Activated T-cell treated with anti-CD3 and anti-CD28 coated beads, Interleukin-2, amount 50 U/mL, for 24 hours (primary cell): Measurements from ENCODE around the gene P2RX6.

Source experiments
- DNase-seq: peaks from one replicate; pipeline ENCODE4 v3.0.0-alpha.2; 2020
- H3K27ac Mint-ChIP-seq: 2 replicates; pipeline ENCODE4 v1.8.0; 2020; ENCODE audit warnings: mild to moderate bottlenecking, mixed read lengths
- H3K27me3 Mint-ChIP-seq: 2 replicates; pipeline ENCODE4 v1.8.0; 2020; ENCODE audit warnings: mixed read lengths
- H3K36me3 Mint-ChIP-seq: 2 replicates; pipeline ENCODE4 v1.8.0; 2020; ENCODE audit warnings: low read depth, mixed read lengths
- H3K4me1 Mint-ChIP-seq: 2 replicates; pipeline ENCODE4 v1.8.0; 2020; ENCODE audit warnings: low read depth, mixed read lengths
- H3K4me3 Mint-ChIP-seq: 2 replicates; pipeline ENCODE4 v1.8.0; 2020; ENCODE audit warnings: mild to moderate bottlenecking, moderate library complexity, mixed read lengths
- H3K9me3 Mint-ChIP-seq: 2 replicates; pipeline ENCODE4 v1.8.0; 2020; ENCODE audit warnings: mixed read lengths

The P2RX6 gene

DNA sequence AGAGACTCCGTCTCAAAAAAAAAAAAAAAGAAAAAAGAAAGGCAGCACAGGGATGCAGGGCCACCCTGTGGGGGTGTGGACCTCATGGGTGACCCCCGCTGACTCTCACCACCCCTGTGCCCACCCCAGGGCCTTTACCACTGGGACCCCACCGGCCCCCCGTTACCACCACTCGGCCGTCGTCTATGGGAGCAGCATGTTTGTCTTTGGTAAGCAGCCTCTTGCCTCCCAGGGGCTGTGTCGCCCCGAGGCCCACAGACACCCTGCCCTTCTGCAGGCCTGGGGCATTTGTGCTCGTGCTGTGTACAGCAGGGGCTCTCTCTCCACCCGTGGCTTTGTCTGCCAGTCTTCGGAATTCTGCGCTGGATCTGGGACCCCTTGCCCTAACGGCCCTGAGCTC, 27.6 kb upstream of the P2RX6 start:
- Mint-ChIP-seq H3K4me1 (peaks cover 16% of the 10 kb centered on the region), H3K27ac (no peak overlapping the region), H3K36me3 (peaks cover 89% of the 10 kb centered on the region), H3K27me3 (no peaks in the 10 kb centered on the region), H3K9me3 (no peaks in the 10 kb centered on the region), H3K4me3 (no peak overlapping the region)
- DNase-seq = no peak

DNA sequence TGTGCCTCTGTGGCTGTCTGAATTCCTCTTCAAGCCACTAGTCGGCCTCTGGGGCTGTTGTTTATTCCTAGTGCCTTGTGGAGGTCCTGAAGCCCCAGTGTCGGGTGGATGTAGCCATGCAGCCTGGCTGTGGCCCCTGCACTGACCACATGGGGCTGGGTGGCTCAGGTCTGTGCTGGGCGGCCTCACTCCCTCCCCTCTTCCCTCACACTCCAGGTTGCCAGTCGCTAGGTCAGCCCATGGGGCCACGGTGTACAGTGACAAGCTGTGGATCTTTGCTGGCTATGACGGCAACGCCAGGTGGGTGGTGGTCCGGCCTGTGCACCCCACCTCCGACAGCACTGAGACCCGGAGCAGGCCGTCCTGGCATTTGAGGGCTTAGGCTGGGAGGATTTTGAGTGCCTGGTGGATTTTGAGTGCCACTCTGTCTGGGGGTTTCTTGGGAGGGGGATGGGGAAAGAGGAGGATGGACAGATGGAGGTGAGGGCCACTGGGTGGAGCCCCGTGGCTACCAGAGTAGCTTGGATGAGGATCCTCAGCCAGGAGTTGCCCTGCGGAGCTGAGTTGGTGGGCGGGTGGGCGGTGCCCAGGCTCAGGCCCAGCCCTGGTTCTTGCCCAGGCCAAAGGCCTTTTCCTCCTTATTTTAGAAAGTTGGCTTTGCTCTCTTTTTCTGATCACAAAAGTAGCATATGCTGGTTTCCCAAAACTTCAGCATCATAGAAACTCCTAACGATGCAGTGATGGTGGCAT, 26.2 kb upstream of the P2RX6 start:
- H3K27me3 Mint-ChIP-seq = no peaks in the 10 kb centered on the region
- H3K4me3 Mint-ChIP-seq = no peak overlapping the region
- DNase-seq = no peak
- H3K27ac Mint-ChIP-seq = no peak overlapping the region
- peaks cover 90% of the 10 kb centered on the region for H3K36me3 Mint-ChIP-seq
- peaks cover 6% of the 10 kb centered on the region for H3K4me1 Mint-ChIP-seq
- H3K9me3 Mint-ChIP-seq = no peaks in the 10 kb centered on the region

DNA sequence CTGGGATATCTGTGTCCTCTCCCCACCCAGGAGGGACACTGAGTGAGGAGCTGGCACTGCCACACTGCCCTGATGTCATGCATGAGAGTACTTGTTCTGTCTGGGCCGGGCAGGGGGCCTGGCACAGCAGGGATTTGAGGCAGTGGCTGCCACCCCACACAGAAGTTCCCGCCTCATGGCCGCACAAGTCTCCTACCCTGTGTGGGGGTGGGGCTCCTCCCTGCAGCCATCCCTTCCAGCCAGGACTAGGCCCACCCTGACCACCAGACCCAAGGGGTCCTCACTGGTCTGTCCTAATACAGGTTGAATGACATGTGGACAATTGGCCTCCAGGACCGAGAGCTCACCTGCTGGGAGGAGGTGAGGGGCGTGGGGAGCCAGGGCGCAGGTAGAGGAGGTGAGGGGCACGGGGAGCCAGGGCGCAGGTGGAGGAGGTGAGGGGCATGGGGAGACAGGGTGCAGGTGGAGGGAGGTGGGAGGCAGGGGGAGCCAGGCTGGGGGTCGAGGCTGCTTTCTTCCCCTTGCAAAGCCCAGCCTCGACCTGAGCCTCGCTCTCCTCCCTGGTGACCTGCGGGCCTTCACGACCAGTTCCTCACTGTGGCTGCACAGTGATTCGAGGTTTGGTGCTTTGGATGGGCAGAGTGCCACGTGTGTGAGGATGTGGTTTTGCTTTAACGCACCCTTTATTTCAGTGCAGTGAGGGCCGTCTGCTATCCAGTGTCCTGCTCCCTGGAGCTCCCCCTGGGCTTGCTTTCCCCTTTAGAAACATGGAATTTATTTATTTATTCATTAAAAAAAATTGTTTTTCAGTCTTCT, 25.4 kb upstream of the P2RX6 start:
- no peaks in the 10 kb centered on the region for H3K9me3 Mint-ChIP-seq
- DNase-seq = no peak
- H3K36me3 Mint-ChIP-seq = peaks cover 86% of the 10 kb centered on the region
- no peaks in the 10 kb centered on the region for H3K27me3 Mint-ChIP-seq
- H3K4me1 Mint-ChIP-seq = no peaks in the 10 kb centered on the region
- no peak overlapping the region for H3K4me3 Mint-ChIP-seq
- no peak overlapping the region for H3K27ac Mint-ChIP-seq

DNA sequence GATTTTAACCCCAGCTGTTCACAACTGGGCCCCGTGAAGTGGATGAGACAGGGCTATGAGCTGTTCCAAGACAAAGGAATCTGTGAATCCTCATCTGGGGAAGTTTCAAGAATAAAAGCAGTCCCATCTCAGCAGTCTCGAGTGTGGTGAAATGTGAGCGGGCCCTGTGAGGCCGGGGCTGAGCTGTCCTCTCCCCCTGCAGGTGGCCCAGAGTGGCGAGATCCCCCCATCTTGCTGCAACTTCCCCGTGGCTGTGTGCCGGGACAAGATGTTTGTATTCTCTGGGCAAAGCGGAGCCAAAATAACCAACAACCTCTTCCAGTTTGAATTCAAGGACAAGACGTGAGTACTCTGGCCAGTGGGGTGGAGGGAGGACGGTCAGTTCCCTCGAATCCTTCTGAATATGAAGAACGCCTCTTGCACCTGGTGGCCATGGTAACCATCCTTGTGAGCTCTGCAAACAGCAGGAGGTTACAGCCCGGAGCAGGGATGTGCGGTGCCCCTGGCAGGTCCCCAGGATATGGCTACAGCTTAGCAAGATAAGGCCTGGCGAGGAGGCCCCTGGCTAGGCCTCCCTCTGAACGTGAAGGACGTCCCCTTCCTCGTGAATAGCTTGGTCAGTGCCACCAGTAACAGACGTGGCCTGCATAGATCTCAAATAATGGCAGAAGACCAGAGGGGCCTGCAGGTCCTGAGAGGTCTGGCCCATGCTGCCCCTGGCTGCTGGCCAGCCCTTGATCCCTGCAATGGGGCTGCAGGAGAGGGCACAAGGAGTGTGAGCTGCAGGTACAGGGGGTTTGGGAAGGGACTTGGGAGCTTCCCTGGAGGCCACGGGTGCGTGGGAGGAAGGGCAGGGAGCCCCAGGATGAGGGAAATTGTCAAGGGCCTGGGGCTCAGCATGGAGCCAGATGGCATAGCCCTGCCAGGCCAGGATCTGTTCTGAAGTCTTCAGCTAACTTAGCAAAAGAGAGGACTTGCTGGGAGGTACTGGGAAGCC, 24.5 kb upstream of the P2RX6 start:
- Mint-ChIP-seq H3K4me3 (no peak overlapping the region), H3K27me3 (no peaks in the 10 kb centered on the region), H3K27ac (no peak overlapping the region)

DNA sequence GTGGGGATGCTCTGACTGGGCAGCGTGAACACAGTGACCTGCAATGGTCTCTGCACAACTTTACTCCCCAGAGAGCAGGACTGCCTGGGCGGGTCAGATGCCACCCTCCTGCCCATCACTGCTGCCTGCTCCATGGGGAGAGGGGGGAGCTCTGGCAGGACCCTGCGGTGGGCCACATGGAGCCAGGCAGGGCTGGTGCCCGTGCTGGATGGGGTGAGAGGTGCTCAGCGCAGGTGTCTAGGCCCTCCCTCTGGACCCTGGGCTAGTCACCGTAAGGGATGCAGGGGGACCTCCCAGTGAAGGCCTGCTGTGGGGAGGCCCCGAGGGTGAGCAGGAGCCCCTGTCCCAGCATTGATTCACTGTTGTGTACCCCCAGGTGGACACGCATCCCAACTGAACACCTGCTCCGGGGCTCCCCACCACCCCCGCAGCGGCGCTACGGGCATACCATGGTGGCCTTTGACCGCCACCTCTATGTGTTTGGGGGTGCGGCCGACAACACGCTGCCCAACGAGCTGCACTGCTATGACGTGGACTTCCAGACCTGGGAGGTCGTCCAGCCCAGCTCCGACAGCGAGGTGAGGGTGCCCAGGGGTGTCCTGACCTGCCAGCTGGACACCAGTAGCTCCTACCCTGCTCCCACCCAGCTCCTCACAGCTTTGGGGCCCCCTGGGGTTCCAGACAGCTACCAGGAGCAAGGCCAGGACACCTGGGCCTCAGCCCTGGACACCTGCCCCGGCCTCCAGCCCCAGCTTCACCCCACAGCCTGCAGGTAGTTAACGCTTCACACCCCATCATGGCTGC, 23.5 kb upstream of the P2RX6 start:
- H3K36me3 Mint-ChIP-seq = peaks cover 86% of the 10 kb centered on the region
- no peak for DNase-seq
- no peaks in the 10 kb centered on the region for H3K9me3 Mint-ChIP-seq
- H3K27me3 Mint-ChIP-seq = no peaks in the 10 kb centered on the region
- H3K27ac Mint-ChIP-seq = no peak overlapping the region
- no peaks in the 10 kb centered on the region for H3K4me1 Mint-ChIP-seq
- no peak overlapping the region for H3K4me3 Mint-ChIP-seq

More for the DNA sequence above, 24.5 kb upstream of the P2RX6 start:
- peaks cover 87% of the 10 kb centered on the region for H3K36me3 Mint-ChIP-seq
- H3K4me1 Mint-ChIP-seq = no peaks in the 10 kb centered on the region
- no peak for DNase-seq
- H3K9me3 Mint-ChIP-seq = no peaks in the 10 kb centered on the region

DNA sequence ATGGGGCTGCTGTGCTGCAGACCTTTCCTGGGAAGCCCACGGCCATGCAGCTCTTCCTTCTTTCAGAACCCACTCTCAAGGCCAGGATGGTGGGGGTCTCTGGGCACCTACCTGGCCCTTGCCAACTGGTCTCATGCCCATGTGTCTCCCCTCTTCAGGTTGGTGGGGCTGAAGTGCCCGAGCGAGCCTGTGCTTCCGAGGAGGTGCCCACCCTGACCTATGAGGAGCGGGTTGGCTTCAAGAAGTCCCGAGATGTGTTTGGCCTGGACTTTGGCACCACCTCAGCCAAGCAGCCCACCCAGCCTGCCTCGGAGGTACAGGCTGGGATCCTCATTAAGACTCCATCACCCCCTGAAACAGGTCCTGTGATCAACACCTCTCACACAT, 22.9 kb upstream of the P2RX6 start:
- DNase-seq = no peak
- no peaks in the 10 kb centered on the region for H3K4me1 Mint-ChIP-seq
- H3K27me3 Mint-ChIP-seq = no peaks in the 10 kb centered on the region
- H3K36me3 Mint-ChIP-seq = peaks cover 83% of the 10 kb centered on the region
- H3K9me3 Mint-ChIP-seq = no peaks in the 10 kb centered on the region
- no peak overlapping the region for H3K4me3 Mint-ChIP-seq
- H3K27ac Mint-ChIP-seq = no peak overlapping the region

DNA sequence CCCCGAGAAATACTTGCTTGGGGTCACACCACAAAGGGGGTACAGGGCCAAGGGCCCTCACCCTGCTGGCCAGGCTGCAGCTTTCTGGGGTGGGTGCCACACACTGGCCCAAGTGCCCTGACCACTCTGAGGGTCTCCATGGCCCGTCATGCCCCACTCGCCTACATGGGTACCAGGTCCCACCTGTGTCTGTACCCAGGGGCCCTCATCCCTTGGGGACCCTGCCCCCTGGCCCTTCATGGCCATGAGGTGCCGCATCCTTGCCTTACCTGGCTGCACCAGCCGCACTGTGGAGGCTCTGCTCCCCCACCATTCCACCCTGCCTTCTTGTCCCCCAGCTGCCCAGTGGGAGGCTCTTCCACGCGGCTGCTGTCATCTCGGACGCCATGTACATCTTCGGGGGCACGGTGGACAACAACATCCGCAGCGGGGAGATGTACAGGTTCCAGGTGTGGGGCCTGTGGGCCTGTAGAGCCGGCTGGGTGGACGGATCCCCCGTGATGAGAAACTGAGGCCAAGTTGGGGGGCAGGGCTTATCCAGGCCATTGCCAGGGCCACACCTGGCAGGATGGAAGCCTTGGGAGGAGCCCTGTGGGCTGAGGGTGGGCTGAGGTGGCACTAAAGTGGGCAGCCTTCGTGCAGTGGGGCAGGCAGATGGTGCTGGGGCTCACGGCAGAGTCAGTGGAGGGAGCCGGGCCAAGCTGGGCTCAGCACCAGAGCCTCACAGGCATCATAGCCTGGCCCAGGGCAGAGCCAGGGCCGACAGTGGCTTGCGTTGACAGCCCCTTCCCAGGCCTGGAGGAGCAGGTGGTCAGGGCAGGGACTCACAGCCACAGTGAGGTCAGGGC, 22.3 kb upstream of the P2RX6 start:
- Mint-ChIP-seq H3K4me1 (no peaks in the 10 kb centered on the region), H3K27me3 (no peaks in the 10 kb centered on the region), H3K9me3 (no peaks in the 10 kb centered on the region)

DNA sequence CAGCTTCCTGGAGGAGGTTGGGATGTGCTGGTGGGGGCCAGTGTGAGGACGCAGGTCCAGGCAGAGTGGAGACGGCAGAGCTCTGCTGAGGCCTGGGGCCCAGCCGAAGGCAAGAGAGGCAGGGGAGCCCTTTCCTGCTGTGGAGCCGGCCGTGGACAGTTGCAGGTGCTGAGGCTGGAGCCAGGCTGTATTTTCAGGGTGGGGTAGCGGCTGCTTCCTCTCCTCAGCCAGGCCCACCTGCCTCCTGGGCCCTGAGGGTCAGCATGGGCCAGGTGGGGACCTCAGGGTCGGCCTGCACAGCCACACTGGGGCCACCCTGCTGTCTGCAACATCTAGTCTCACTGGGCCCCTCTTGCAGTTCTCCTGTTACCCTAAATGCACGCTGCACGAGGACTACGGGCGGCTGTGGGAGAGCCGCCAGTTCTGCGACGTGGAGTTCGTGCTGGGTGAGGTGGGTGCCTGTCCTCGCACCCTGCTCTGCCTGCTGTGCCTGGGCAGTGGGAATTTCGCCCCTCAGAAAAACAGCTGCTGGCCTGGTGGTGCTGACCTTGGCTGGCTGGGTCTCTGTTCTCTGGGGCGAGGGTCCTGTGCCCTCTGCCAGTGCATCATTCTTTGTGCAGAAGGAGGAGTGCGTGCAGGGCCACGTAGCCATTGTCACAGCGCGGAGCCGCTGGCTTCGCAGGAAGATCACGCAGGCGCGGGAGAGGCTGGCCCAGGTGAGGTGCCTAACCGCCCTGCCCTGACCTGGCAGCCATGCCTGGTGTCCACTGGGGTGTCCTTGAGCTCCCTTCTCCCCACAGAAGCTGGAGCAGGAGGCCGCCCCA, 21.4 kb upstream of the P2RX6 start:
- no peaks in the 10 kb centered on the region for H3K4me1 Mint-ChIP-seq
- peaks cover 83% of the 10 kb centered on the region for H3K36me3 Mint-ChIP-seq
- H3K27me3 Mint-ChIP-seq = no peaks in the 10 kb centered on the region
- DNase-seq = no peak
- no peaks in the 10 kb centered on the region for H3K9me3 Mint-ChIP-seq
- no peak overlapping the region for H3K4me3 Mint-ChIP-seq
- no peak overlapping the region for H3K27ac Mint-ChIP-seq

More for the DNA sequence above, 22.3 kb upstream of the P2RX6 start:
- Mint-ChIP-seq H3K27ac (no peak overlapping the region), H3K4me3 (no peak overlapping the region), H3K36me3 (peaks cover 83% of the 10 kb centered on the region)
- no peak for DNase-seq

DNA sequence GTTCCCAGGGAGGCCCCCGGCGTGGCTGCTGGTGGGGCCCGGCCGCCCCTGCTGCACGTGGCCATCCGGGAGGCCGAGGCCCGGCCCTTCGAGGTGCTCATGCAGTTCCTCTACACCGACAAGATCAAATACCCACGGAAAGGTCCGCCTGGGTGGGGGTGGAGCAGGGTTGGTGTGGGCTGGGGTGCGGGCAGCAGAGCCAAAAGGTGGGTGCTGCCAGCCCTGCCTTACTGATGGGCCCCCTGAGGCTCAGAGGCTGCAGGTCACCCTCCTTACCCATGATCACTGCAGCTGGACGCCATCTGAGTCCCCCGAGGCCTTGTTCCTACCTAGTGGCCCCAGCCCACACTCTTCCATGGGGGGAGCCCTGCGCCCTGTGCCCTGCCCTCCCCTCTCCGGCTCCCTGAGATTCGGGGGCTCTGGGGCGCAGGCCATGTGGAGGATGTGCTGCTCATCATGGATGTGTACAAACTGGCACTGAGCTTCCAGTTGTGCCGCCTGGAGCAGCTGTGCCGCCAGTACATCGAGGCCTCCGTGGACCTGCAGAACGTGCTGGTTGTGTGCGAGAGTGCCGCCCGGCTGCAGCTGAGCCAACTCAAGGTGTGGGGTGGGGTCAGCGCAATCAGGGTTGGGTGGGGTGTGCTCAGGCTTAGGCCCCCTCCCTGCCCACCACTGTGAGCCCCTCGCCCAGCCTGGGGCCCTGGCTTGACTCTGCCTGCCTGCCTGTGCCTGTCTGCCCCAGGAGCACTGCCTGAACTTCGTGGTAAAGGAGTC, 20.6 kb upstream of the P2RX6 start:
- no peaks in the 10 kb centered on the region for H3K27me3 Mint-ChIP-seq
- DNase-seq = no peak
- peaks cover 83% of the 10 kb centered on the region for H3K36me3 Mint-ChIP-seq
- peak overlapping the region; percentile 6 for H3K27ac Mint-ChIP-seq
- no peaks in the 10 kb centered on the region for H3K9me3 Mint-ChIP-seq
- peaks cover 5% of the 10 kb centered on the region for H3K4me1 Mint-ChIP-seq
- H3K4me3 Mint-ChIP-seq = no peak overlapping the region

DNA sequence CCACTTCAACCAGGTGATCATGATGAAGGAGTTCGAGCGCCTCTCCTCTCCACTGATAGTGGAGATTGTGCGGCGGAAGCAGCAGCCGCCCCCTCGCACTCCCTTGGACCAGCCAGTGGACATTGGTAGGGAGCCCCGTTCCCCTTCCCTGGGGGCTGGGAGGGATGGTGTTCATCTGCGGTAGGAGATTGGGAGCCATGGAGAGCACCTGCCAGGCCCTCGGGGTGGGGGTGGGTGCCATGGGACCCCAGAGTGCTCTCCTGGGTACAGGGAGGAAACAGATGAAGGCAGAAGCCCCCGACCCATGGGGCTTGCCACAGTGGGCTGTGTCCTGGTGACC, 20.1 kb upstream of the P2RX6 start:
- Mint-ChIP-seq H3K9me3 (no peaks in the 10 kb centered on the region), H3K27me3 (no peaks in the 10 kb centered on the region), H3K4me3 (no peak overlapping the region), H3K36me3 (peaks cover 86% of the 10 kb centered on the region), H3K4me1 (peaks cover 8% of the 10 kb centered on the region), H3K27ac (peak overlapping the region; percentile 6)
- no peak for DNase-seq

DNA sequence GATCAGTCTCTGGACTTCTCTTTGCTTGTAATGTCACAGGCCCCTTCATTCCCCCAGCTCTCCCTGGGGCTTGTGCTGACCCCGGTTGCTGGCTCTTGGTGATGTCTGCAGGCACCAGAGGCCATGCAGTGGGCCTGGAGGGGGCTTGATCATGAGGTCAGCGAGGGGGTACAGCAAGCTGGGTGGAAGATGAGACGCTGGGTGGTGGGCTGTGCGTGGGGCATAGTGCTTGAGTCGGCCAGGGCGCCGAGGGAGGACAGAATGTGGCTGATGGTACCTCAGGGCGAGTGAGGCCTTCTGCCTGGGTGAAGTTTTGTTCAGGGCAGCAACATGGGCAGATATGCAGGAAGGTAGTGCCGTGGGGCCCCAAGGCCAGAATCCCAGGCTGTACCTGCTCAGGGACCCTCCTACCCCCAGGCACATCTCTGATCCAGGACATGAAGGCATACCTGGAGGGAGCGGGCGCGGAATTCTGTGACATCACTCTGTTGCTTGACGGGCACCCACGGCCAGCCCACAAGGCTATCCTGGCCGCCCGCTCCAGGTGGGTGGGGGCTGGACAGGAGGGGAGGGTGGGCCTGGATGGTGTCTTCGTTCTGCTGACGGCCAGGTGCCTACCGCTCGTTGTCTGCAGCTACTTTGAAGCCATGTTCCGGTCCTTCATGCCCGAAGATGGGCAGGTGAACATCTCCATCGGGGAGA, 19.5 kb upstream of the P2RX6 start:
- H3K4me3 Mint-ChIP-seq = no peak overlapping the region
- peaks cover 14% of the 10 kb centered on the region for H3K4me1 Mint-ChIP-seq
- no peak for DNase-seq
- no peaks in the 10 kb centered on the region for H3K9me3 Mint-ChIP-seq
- no peaks in the 10 kb centered on the region for H3K27me3 Mint-ChIP-seq
- H3K36me3 Mint-ChIP-seq = peaks cover 88% of the 10 kb centered on the region
- H3K27ac Mint-ChIP-seq = peak overlapping the region; percentile 67

DNA sequence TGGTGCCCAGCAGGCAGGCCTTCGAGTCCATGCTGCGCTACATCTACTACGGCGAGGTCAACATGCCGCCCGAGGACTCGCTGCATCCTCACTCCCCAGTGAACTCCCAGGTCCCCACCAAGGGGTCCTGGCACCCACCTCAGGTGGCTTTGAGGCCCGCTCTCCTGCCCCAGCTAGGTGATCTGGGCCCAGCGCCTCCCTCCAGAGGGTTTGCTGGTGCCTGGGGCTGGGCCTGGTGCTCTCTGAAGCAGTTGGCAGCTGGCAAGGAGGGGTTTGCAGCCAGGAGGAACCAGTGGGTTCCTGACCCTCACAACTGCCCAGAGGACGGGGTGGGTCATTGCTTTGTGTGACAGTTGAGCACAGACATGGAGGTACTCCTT, 18.9 kb upstream of the P2RX6 start:
- Mint-ChIP-seq H3K27ac (peak overlapping the region; percentile 65), H3K4me1 (peaks cover 19% of the 10 kb centered on the region), H3K4me3 (no peak overlapping the region), H3K36me3 (peaks cover 88% of the 10 kb centered on the region), H3K27me3 (no peaks in the 10 kb centered on the region), H3K9me3 (no peaks in the 10 kb centered on the region)
- no peak for DNase-seq
